ENCODE measurements around the gene MEIOB.

Gene MEIOB

DNA sequence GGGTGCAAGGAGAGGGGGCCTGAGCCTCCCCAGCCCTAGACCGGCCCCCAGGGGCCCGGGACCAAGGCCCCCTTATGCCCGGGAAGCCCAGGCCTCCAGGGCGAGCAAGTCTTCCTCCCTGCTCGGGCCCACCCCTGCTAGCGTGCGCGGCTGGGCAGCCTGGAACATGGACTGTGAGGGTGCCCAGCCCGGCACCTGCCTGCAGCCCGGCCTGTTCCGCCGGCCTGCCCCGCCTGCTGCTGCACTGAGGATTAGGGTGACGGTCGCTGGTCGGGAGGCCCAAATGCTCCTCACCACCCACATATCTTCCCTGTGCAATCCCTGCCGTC is 40.2 kb upstream of the MEIOB start:
- Histone ChIP-seq H3K79me2 (ENCODE audit: low read length) (no peaks in the 10 kb centered on the region), H3K27me3 (ENCODE audit: low read depth, low read length) (no peaks in the 10 kb centered on the region), H2AFZ (ENCODE audit: low read depth, low read length) (no peak overlapping the region), H3K4me1 (ENCODE audit: low read length) (no peaks in the 10 kb centered on the region), H4K20me1 (ENCODE audit: insufficient read depth, low read length) (no peaks in the 10 kb centered on the region), H3K27ac (ENCODE audit: low read length) (no peak overlapping the region), H3K9ac (ENCODE audit: low read length) (no peak overlapping the region), H3K4me3 (ENCODE audit: low read length) (no peak overlapping the region), H3K9me3 (ENCODE audit: insufficient read depth, low read length) (no peaks in the 10 kb centered on the region), H3K4me2 (ENCODE audit: low read length) (no peak overlapping the region), H3K36me3 (replicated peaks; ENCODE audit: low read depth, low read length) (no peaks in the 10 kb centered on the region)
- TF ChIP-seq, protein P1, sequence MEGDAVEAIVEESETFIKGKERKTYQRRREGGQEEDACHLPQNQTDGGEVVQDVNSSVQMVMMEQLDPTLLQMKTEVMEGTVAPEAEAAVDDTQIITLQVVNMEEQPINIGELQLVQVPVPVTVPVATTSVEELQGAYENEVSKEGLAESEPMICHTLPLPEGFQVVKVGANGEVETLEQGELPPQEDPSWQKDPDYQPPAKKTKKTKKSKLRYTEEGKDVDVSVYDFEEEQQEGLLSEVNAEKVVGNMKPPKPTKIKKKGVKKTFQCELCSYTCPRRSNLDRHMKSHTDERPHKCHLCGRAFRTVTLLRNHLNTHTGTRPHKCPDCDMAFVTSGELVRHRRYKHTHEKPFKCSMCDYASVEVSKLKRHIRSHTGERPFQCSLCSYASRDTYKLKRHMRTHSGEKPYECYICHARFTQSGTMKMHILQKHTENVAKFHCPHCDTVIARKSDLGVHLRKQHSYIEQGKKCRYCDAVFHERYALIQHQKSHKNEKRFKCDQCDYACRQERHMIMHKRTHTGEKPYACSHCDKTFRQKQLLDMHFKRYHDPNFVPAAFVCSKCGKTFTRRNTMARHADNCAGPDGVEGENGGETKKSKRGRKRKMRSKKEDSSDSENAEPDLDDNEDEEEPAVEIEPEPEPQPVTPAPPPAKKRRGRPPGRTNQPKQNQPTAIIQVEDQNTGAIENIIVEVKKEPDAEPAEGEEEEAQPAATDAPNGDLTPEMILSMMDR (IDR thresholded peaks at IDR 0.05; ENCODE audit: low read depth, low read length), result no peak
- TF ChIP-seq EZH2phosphoT487 (IDR thresholded peaks at IDR 0.05; ENCODE audit: low read depth), result no peak

DNA sequence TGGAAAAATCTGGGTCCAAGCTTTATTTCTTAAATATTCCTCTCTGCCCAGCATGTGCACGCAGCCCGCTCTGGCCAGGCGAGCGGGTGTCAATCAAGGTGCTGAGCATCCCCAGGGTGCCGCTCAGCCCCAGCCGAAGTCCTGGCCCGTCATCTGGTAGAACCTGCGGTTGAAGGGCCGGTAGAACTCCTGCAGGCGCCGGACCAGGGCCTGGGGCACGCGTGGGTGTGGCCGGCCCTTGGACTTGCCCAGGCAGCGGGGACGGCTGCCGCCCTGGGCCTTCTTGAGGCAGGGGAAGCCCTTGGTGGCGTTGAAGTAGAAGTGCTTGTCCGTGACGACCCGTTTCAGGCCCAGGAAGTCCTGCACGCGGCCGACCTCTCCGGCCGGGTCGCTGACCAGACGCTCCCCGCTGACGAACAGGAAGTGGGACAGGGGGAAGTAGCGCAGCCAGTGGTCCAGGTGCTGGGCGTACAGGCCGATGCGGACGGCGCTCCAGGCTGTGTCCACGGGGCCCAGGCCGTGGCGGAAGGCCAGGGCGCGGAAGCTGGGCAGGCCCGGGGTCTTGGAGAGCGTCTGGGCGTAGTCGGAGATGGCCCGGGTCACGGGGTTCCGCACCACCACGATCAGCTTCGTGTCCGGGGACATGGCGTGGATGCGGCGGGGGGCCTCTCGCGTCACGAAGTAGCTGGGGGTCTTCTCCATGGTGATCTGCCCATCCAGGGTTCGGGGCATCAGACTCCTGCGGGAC is 39.7 kb upstream of the MEIOB start:
- Histone ChIP-seq H3K4me2 (ENCODE audit: low read length) (no peak overlapping the region), H3K4me3 (ENCODE audit: low read length) (no peak overlapping the region), H4K20me1 (ENCODE audit: insufficient read depth, low read length) (no peaks in the 10 kb centered on the region), H2AFZ (ENCODE audit: low read depth, low read length) (no peak overlapping the region), H3K27ac (ENCODE audit: low read length) (no peak overlapping the region), H3K27me3 (ENCODE audit: low read depth, low read length) (no peaks in the 10 kb centered on the region), H3K9ac (ENCODE audit: low read length) (no peak overlapping the region), H3K9me3 (ENCODE audit: insufficient read depth, low read length) (no peaks in the 10 kb centered on the region), H3K79me2 (ENCODE audit: low read length) (no peaks in the 10 kb centered on the region), H3K4me1 (ENCODE audit: low read length) (no peaks in the 10 kb centered on the region), H3K36me3 (replicated peaks; ENCODE audit: low read depth, low read length) (no peaks in the 10 kb centered on the region)
- TF ChIP-seq, protein P1 (IDR thresholded peaks at IDR 0.05; ENCODE audit: low read depth, low read length), result no peak
- no peak for TF ChIP-seq EZH2phosphoT487 (IDR thresholded peaks at IDR 0.05; ENCODE audit: low read depth)

- TF ChIP-seq, protein P1 (IDR thresholded peaks at IDR 0.05; ENCODE audit: low read depth, low read length), result no peak
- TF ChIP-seq EZH2phosphoT487 (IDR thresholded peaks at IDR 0.05; ENCODE audit: low read depth), result no peak
- H3K9me3 ChIP-seq (ENCODE audit: insufficient read depth, low read length), result no peaks in the 10 kb centered on the region
- H3K4me2 ChIP-seq (ENCODE audit: low read length), result no peak overlapping the region
- no peak overlapping the region for H3K9ac ChIP-seq (ENCODE audit: low read length)
- no peaks in the 10 kb centered on the region for H3K27me3 ChIP-seq (ENCODE audit: low read depth, low read length)
- H3K4me3 ChIP-seq (ENCODE audit: low read length), result no peak overlapping the region
- H4K20me1 ChIP-seq (ENCODE audit: insufficient read depth, low read length), result no peaks in the 10 kb centered on the region
- no peak overlapping the region; the same call in 1 of the 2 replicates for H2AFZ ChIP-seq (ENCODE audit: low read depth, low read length)
- H3K79me2 ChIP-seq (ENCODE audit: low read length), result no peaks in the 10 kb centered on the region
- H3K36me3 ChIP-seq (replicated peaks; ENCODE audit: low read depth, low read length), result no peaks in the 10 kb centered on the region
- H3K4me1 ChIP-seq (ENCODE audit: low read length), result no peaks in the 10 kb centered on the region
- no peak overlapping the region for H3K27ac ChIP-seq (ENCODE audit: low read length)
Measured at GRCh38 chr16:1909561-1910231, 37.7 kb upstream of the MEIOB start.

DNA sequence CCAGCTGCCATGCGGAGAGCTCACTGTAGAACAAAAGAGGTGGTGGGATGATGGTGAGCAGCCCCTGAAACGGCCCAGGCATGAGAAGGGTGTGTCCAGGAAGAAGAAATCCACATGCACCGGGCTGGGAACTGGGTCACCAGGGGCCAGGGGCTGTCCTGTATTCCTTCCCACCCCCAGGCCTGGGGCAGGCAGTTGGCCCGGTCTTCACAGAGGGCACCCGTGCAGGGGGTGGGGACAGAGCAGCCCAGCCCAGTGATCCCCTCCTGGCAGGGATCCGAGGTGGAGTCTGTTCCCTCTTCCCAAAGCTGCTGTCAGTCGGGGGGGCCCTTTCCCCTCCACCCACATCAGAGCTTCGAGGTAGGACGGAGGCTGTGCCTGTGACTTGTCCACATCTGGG is 37.0 kb upstream of the MEIOB start:
- Histone ChIP-seq H3K4me1 (ENCODE audit: low read length) (no peaks in the 10 kb centered on the region), H3K36me3 (replicated peaks; ENCODE audit: low read depth, low read length) (no peaks in the 10 kb centered on the region), H3K27ac (ENCODE audit: low read length) (no peak overlapping the region), H4K20me1 (ENCODE audit: insufficient read depth, low read length) (no peaks in the 10 kb centered on the region), H3K9ac (ENCODE audit: low read length) (no peak overlapping the region), H3K4me2 (ENCODE audit: low read length) (no peak overlapping the region), H3K4me3 (ENCODE audit: low read length) (no peak overlapping the region), H2AFZ (ENCODE audit: low read depth, low read length) (no peak overlapping the region), H3K9me3 (ENCODE audit: insufficient read depth, low read length) (no peaks in the 10 kb centered on the region), H3K27me3 (ENCODE audit: low read depth, low read length) (no peaks in the 10 kb centered on the region), H3K79me2 (ENCODE audit: low read length) (no peaks in the 10 kb centered on the region)
- no peak for TF ChIP-seq EZH2phosphoT487 (IDR thresholded peaks at IDR 0.05; ENCODE audit: low read depth)
- TF ChIP-seq, protein P1 (IDR thresholded peaks at IDR 0.05; ENCODE audit: low read depth, low read length), result no peak

Data from OCI-LY3 (cell line).